NCI-H2227 (cell line): ENCODE measurements around the gene TMEM232.

Experiments used
- DNase-seq: peaks from one replicate; lab custom pipeline; 2025; ENCODE audit not compliant: unreplicated experiment; lab: John Stamatoyannopoulos, UW

Gene TMEM232

GRCh38 chr5:110409571-110409970 is 316.9 kb downstream of the TMEM232 start:
- no peak for DNase-seq

- no peak for DNase-seq
These were observed 323.9 kb downstream of the TMEM232 start for GRCh38 chr5:110402562-110402961.

GRCh38 chr5:110401881-110402280 is 324.6 kb downstream of the TMEM232 start:
- no peak for DNase-seq

- DNase-seq = no peak
These were observed 327.5 kb downstream of the TMEM232 start for GRCh38 chr5:110398951-110399350.

- DNase-seq = no peak
These were observed 329.2 kb downstream of the TMEM232 start for GRCh38 chr5:110397281-110397680.

- DNase-seq = no peak
These were observed 339.7 kb downstream of the TMEM232 start for GRCh38 chr5:110386782-110387181.

GRCh38 chr5:110383231-110383630 is 343.2 kb downstream of the TMEM232 start:
- no peak for DNase-seq

- DNase-seq = no peak
These were observed 348.5 kb downstream of the TMEM232 start for GRCh38 chr5:110377943-110378342.

- DNase-seq = no peak
These were observed 349.1 kb downstream of the TMEM232 start for GRCh38 chr5:110377361-110377760.

GRCh38 chr5:110376281-110376951 is 350.1 kb downstream of the TMEM232 start:
- DNase-seq = no peak

- DNase-seq = no peak
These were observed 354.8 kb downstream of the TMEM232 start for GRCh38 chr5:110371725-110372041.

GRCh38 chr5:110371011-110371724 is 355.3 kb downstream of the TMEM232 start:
- no peak for DNase-seq
